PC-3 (cell line): Measurements from ENCODE around the gene MRPS10.

Source experiments
- EZH2 ChIP-seq: fragments of 300-600 bp; sonication (generic); IDR thresholded peaks from one replicate; pipeline ENCODE4 v1.6.1; 2017; ENCODE audit warnings: antibody characterized with exemption, mild to moderate bottlenecking, low read length; ENCODE audit not compliant: unreplicated experiment
- EZH2phosphoT487 ChIP-seq: fragments of 300-600 bp; sonication (generic); IDR thresholded peaks from 2 replicates; pipeline ENCODE4 v1.6.1; 2018; ENCODE audit warnings: mild to moderate bottlenecking, antibody characterized with exemption, low read length, borderline replicate concordance
- TF ChIP-seq, protein P1 (sequence below): fragments of 300-600 bp; sonication (generic); conservative IDR thresholded peaks from 2 replicates; pipeline ENCODE4 v1.5.1; 2017; ENCODE audit warnings: antibody characterized with exemption, low read depth, mild to moderate bottlenecking, low read length

DNA sequence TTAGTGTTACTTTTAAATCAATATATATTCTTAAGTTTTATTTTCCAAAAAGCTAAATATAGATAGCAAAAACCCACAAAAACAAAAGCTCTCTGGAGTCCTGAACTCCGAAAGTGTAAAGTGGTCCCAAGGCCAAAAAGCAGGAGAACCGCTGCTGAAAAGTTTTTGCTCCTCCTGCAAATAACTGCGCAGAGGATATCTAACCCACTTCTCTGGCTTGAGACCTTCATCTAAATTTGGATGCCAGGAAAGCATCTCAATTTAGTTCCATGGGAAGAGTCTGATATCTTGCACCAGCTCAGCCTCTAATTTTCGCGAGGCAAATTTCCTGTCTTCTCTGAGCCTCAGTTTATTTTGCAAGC lies 523 bp downstream of the MRPS10 start:
- TF ChIP-seq EZH2 (no peak), EZH2phosphoT487 (no peak)
- TF ChIP-seq, protein P1, sequence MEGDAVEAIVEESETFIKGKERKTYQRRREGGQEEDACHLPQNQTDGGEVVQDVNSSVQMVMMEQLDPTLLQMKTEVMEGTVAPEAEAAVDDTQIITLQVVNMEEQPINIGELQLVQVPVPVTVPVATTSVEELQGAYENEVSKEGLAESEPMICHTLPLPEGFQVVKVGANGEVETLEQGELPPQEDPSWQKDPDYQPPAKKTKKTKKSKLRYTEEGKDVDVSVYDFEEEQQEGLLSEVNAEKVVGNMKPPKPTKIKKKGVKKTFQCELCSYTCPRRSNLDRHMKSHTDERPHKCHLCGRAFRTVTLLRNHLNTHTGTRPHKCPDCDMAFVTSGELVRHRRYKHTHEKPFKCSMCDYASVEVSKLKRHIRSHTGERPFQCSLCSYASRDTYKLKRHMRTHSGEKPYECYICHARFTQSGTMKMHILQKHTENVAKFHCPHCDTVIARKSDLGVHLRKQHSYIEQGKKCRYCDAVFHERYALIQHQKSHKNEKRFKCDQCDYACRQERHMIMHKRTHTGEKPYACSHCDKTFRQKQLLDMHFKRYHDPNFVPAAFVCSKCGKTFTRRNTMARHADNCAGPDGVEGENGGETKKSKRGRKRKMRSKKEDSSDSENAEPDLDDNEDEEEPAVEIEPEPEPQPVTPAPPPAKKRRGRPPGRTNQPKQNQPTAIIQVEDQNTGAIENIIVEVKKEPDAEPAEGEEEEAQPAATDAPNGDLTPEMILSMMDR: no peak
